Activated T-cell treated with anti-CD3 and anti-CD28 coated beads, Interleukin-2, amount 50 U/mL, for 72 hours (primary cell): ENCODE measurements around the gene GRIK4. TPM values are rescaled to one million over a fixed set of nuclear protein-coding genes. Genes with fewer than 3 reads are reported as not detected.

Experiments used
- ATAC-seq, 2 donors: fragments of 150-1000 bp; cut with Tn5 transposase; replicated peaks in 1 of 2; 2 replicates each; pipeline ENCODE4 v1.10.0; 2021; ENCODE audit warnings: moderate library complexity in 2 of 2, mild to moderate bottlenecking in 1 of 2
- DNase-seq, 2 donors: peaks; one replicate each; pipeline ENCODE4 v3.0.0; 2021 to 2022; ENCODE audit warnings: mixed read lengths in 1 of 2
- H3K27ac Mint-ChIP-seq: one replicate; pipeline ENCODE4 v1.8.0; 2022; ENCODE audit warnings: mild to moderate bottlenecking, moderate library complexity, mixed read lengths
- H3K27me3 Mint-ChIP-seq: one replicate; pipeline ENCODE4 v1.8.0; 2022; ENCODE audit warnings: low read depth, mixed read lengths
- H3K36me3 Mint-ChIP-seq, 2 donors: one replicate each; pipeline ENCODE4 v1.8.0; 2022; ENCODE audit warnings: mixed read lengths in 2 of 2, mild to moderate bottlenecking in 1 of 2; ENCODE audit not compliant: insufficient read depth in 2 of 2
- H3K4me1 Mint-ChIP-seq: one replicate; pipeline ENCODE4 v1.8.0; 2022; ENCODE audit warnings: low read depth, mixed read lengths
- H3K4me3 Mint-ChIP-seq, 2 donors: one replicate each; pipeline ENCODE4 v1.8.0; 2022; ENCODE audit warnings: mild to moderate bottlenecking in 2 of 2, mixed read lengths in 2 of 2, moderate library complexity in 2 of 2
- H3K9me3 Mint-ChIP-seq, 2 donors: one replicate each; pipeline ENCODE4 v1.8.0; 2022; ENCODE audit warnings: mixed read lengths in 2 of 2
- total RNA-seq, 2 donors: library from RNA; stranded (reverse); gene quantifications; one replicate each; pipeline ENCODE4 v1.2.3, GENCODE V29; 2022

Gene GRIK4
- total RNA-seq, 2 donors from 2014 or later, result 0.12 TPM; not detected in 1

GRCh38 chr11:120722524-120722923, 211.0 kb downstream of the GRIK4 start:
- Mint-ChIP-seq H3K4me3 (no peak overlapping the region), H3K9me3 (peaks cover 0 to 2% of the 10 kb centered on the region in 2 donors), H3K27me3 (peaks cover 14% of the 10 kb centered on the region), H3K27ac (no peak overlapping the region), H3K4me1 (no peaks in the 10 kb centered on the region), H3K36me3 (no peaks in the 10 kb centered on the region)
- DNase-seq (no peak), ATAC-seq (no peak)

GRCh38 chr11:120723751-120724150, 212.2 kb downstream of the GRIK4 start:
- no peaks in the 10 kb centered on the region for H3K4me1 Mint-ChIP-seq
- H3K4me3 Mint-ChIP-seq, result no peak overlapping the region
- no peaks in the 10 kb centered on the region for H3K36me3 Mint-ChIP-seq
- peaks cover 14% of the 10 kb centered on the region for H3K27me3 Mint-ChIP-seq
- DNase-seq (no peak), ATAC-seq (peak in 1 of 2 donors; percentile 51)
- H3K27ac Mint-ChIP-seq, result no peak overlapping the region
- peaks cover 3 to 4% of the 10 kb centered on the region in 2 donors for H3K9me3 Mint-ChIP-seq

GRCh38 chr11:120727752-120728151, 216.2 kb downstream of the GRIK4 start:
- Mint-ChIP-seq H3K4me3 (no peak overlapping the region), H3K27me3 (peaks cover 11% of the 10 kb centered on the region), H3K9me3 (peaks cover 6 to 8% of the 10 kb centered on the region in 2 donors), H3K36me3 (no peaks in the 10 kb centered on the region), H3K27ac (no peak overlapping the region), H3K4me1 (no peaks in the 10 kb centered on the region)
- DNase-seq (no peak), ATAC-seq (no peak)

- DNase-seq (no peak), ATAC-seq (no peak)
- Mint-ChIP-seq H3K4me1 (no peaks in the 10 kb centered on the region), H3K27me3 (peaks cover 16% of the 10 kb centered on the region), H3K9me3 (no peaks in the 10 kb centered on the region), H3K4me3 (no peak overlapping the region), H3K36me3 (no peaks in the 10 kb centered on the region), H3K27ac (no peak overlapping the region)
Measured at GRCh38 chr11:120735035-120735434, 223.5 kb downstream of the GRIK4 start.

GRCh38 chr11:120738516-120739046, 227.0 kb downstream of the GRIK4 start:
- H3K4me3 Mint-ChIP-seq, result no peak overlapping the region
- peaks cover under 1% of the 10 kb centered on the region for H3K27me3 Mint-ChIP-seq
- H3K27ac Mint-ChIP-seq, result no peak overlapping the region
- no peaks in the 10 kb centered on the region for H3K36me3 Mint-ChIP-seq
- ATAC-seq (no peak), DNase-seq (no peak)
- no peaks in the 10 kb centered on the region for H3K4me1 Mint-ChIP-seq
- no peaks in the 10 kb centered on the region for H3K9me3 Mint-ChIP-seq

GRCh38 chr11:120739780-120740179, 228.2 kb downstream of the GRIK4 start:
- Mint-ChIP-seq H3K4me3 (no peak overlapping the region), H3K36me3 (no peaks in the 10 kb centered on the region), H3K27me3 (peaks cover 12% of the 10 kb centered on the region), H3K9me3 (no peaks in the 10 kb centered on the region), H3K4me1 (no peaks in the 10 kb centered on the region), H3K27ac (no peak overlapping the region)
- DNase-seq (no peak), ATAC-seq (no peak)

- H3K9me3 Mint-ChIP-seq, result no peaks in the 10 kb centered on the region
- no peak overlapping the region for H3K27ac Mint-ChIP-seq
- no peak for ATAC-seq
- H3K4me3 Mint-ChIP-seq, result no peak overlapping the region
- H3K36me3 Mint-ChIP-seq, result no peaks in the 10 kb centered on the region
- peaks cover 12% of the 10 kb centered on the region for H3K27me3 Mint-ChIP-seq
- DNase-seq, result no peak
- no peaks in the 10 kb centered on the region for H3K4me1 Mint-ChIP-seq
Measured at GRCh38 chr11:120740380-120740779, 228.8 kb downstream of the GRIK4 start.

- Mint-ChIP-seq H3K4me3 (no peak overlapping the region), H3K9me3 (no peaks in the 10 kb centered on the region), H3K4me1 (no peaks in the 10 kb centered on the region), H3K36me3 (no peaks in the 10 kb centered on the region), H3K27me3 (peaks cover 12% of the 10 kb centered on the region), H3K27ac (no peak overlapping the region)
- no peak for DNase-seq
- no peak for ATAC-seq
Measured at GRCh38 chr11:120744016-120744994, 232.8 kb downstream of the GRIK4 start.

GRCh38 chr11:120746376-120746775, 234.8 kb downstream of the GRIK4 start:
- no peak for DNase-seq
- no peaks in the 10 kb centered on the region for H3K9me3 Mint-ChIP-seq
- H3K27me3 Mint-ChIP-seq, result peaks cover 12% of the 10 kb centered on the region

GRCh38 chr11:120746836-120747609, 235.5 kb downstream of the GRIK4 start:
- Mint-ChIP-seq H3K27ac (no peak overlapping the region), H3K4me1 (no peaks in the 10 kb centered on the region)
- ATAC-seq, result no peak

More at GRCh38 chr11:120746376-120746775, 234.8 kb downstream of the GRIK4 start:
- Mint-ChIP-seq H3K36me3 (no peaks in the 10 kb centered on the region), H3K4me1 (no peaks in the 10 kb centered on the region), H3K4me3 (no peak overlapping the region), H3K27ac (no peak overlapping the region)
- ATAC-seq, result no peak

GRCh38 chr11:120747850-120748814, 236.6 kb downstream of the GRIK4 start:
- DNase-seq, result no peak
- Mint-ChIP-seq H3K27me3 (peaks cover 12% of the 10 kb centered on the region), H3K4me3 (no peak overlapping the region), H3K9me3 (no peaks in the 10 kb centered on the region), H3K4me1 (no peaks in the 10 kb centered on the region), H3K36me3 (no peaks in the 10 kb centered on the region), H3K27ac (no peak overlapping the region)
- ATAC-seq, result no peak

More at GRCh38 chr11:120746836-120747609, 235.5 kb downstream of the GRIK4 start:
- Mint-ChIP-seq H3K36me3 (no peaks in the 10 kb centered on the region), H3K27me3 (peaks cover 12% of the 10 kb centered on the region), H3K9me3 (no peaks in the 10 kb centered on the region), H3K4me3 (no peak overlapping the region)
- no peak for DNase-seq

- Mint-ChIP-seq H3K4me3 (no peak overlapping the region), H3K27me3 (peaks cover 3% of the 10 kb centered on the region), H3K9me3 (no peaks in the 10 kb centered on the region), H3K36me3 (no peaks in the 10 kb centered on the region), H3K4me1 (no peaks in the 10 kb centered on the region), H3K27ac (no peak overlapping the region)
- ATAC-seq (no peak), DNase-seq (no peak)
Measured at GRCh38 chr11:120749395-120749794, 237.8 kb downstream of the GRIK4 start.
